HCT116 (cell line): ENCODE results near the gene FTO. TPM values are rescaled to one million over a fixed set of nuclear protein-coding genes. Genes with fewer than 3 reads are reported as not detected.

Source experiments
- ATAC-seq: fragments of 200-7000 bp; cut with Tn5 transposase; 2 replicates; pipeline ENCODE4 v1.9.1; 2020; ENCODE audit warnings: mild to moderate bottlenecking, moderate library complexity
- BruUV-seq: library from RNA; stranded (reverse); fragments of 400-500 nt; replicated peaks from 2 replicates; lab custom pipeline; 2021; lab: Mats Ljungman, UMichigan
- CTCF ChIA-PET: fragments of 300-600 bp; sonication (Branson Sonifier 250); formaldehyde crosslinking; loops from one replicate; lab custom pipeline; 2021; ENCODE audit warnings: antibody characterized with exemption; lab: Charles Lee
- POLR2A ChIA-PET: fragments of 300-600, 350-600 bp; sonication (Branson Sonifier 250); formaldehyde crosslinking; loops from one replicate; lab custom pipeline; 2021; ENCODE audit warnings: antibody characterized with exemption; lab: Charles Lee
- RAD21 ChIA-PET, 2 experiments: fragments of 300-600 bp; sonication (Branson Sonifier 250); formaldehyde crosslinking; loops; one replicate each; lab custom pipeline; 2023; ENCODE audit warnings: low total read pairs in 2 of 2; ENCODE audit not compliant: uncharacterized antibody in 2 of 2, unreplicated experiment in 2 of 2, low non-redundant PET in 1 of 2; lab: Charles Lee
- DNase-seq: peaks from one replicate; pipeline ENCODE4 v3.0.0-alpha.2; 2010; ENCODE audit warnings: low read depth, low spot score
- H2AFZ ChIP-seq: fragments of 200-600 bp; shearing (Covaris generic), sonication (generic); 2 replicates; pipeline ENCODE4 v1.6.1; 2017; ENCODE audit warnings: low read depth, mixed run types, mixed read lengths, antibody characterized with exemption, low read length; ENCODE audit not compliant: poor library complexity, severe bottlenecking
- H3K27ac ChIP-seq: 2 replicates; pipeline ENCODE4 v1.5.1; 2012; ENCODE audit warnings: low read depth, low read length
- H3K27me3 ChIP-seq: fragments of 200-600 bp; sonication (generic); 2 replicates; pipeline ENCODE4 v1.6.1; 2016; ENCODE audit warnings: mixed run types, low read length, mixed read lengths; ENCODE audit not compliant: insufficient read depth
- H3K36me3 ChIP-seq, 2 experiments: fragments of 200-500 bp in 1 of 2; fragments of 200-600 bp in 1 of 2; sonication (Bioruptor generic) in 1 of 2; sonication (generic) in 1 of 2; 2 replicates each; pipeline versions ENCODE4 v1.5.1 to v1.6.1; 2014 to 2016; ENCODE audit warnings: low read length in 2 of 2, inconsistent platforms in 1 of 2, mixed read lengths in 1 of 2, mixed run types in 1 of 2; ENCODE audit not compliant: insufficient read depth in 2 of 2, control insufficient read depth in 1 of 2
- H3K4me1 ChIP-seq, 2 experiments: fragments of 200-600 bp in 1 of 2; sonication (generic) in 1 of 2; 2 replicates each; pipeline versions ENCODE4 v1.5.1 to v1.6.1; 2012 to 2017; ENCODE audit warnings: low read length in 2 of 2, inconsistent platforms in 1 of 2, mild to moderate bottlenecking in 1 of 2, mixed read lengths in 1 of 2, mixed run types in 1 of 2, moderate library complexity in 1 of 2; ENCODE audit not compliant: insufficient read depth in 2 of 2, control insufficient read depth in 1 of 2
- H3K4me2 ChIP-seq: fragments of 200-600 bp; sonication (generic); 2 replicates; pipeline ENCODE4 v1.6.1; 2017; ENCODE audit warnings: mixed run types, low read length, mixed read lengths
- H3K4me3 ChIP-seq, 2 experiments: fragments of 200-600 bp in 1 of 2; sonication (generic) in 1 of 2; replicated peaks in 1 of 2; 2 replicates each; pipeline ENCODE4 v1.5.1; 2011 to 2016; ENCODE audit warnings: low read length in 2 of 2, control low read depth in 1 of 2, low read depth in 1 of 2, mild to moderate bottlenecking in 1 of 2, mixed read lengths in 1 of 2, mixed run types in 1 of 2
- H3K79me2 ChIP-seq: fragments of 200-600 bp; sonication (generic); 2 replicates; pipeline ENCODE4 v1.6.1; 2017; ENCODE audit warnings: mild to moderate bottlenecking, mixed run types, low read length, moderate library complexity, mixed read lengths; ENCODE audit not compliant: insufficient read depth
- H3K9ac ChIP-seq: fragments of 200-600 bp; sonication (generic); 2 replicates; pipeline ENCODE4 v1.6.1; 2016; ENCODE audit warnings: low read length, mixed read lengths
- H3K9me2 ChIP-seq: fragments of 200-600 bp; sonication (generic), shearing (Covaris generic); 2 replicates; pipeline ENCODE4 v1.6.1; 2017; ENCODE audit warnings: mixed run types, mild to moderate bottlenecking, moderate library complexity; ENCODE audit not compliant: insufficient read depth
- H3K9me3 ChIP-seq, 2 experiments: fragments of 200-500 bp in 1 of 2; fragments of 200-600 bp in 1 of 2; sonication (Bioruptor generic) in 1 of 2; sonication (generic) in 1 of 2; 2 replicates each; pipeline ENCODE4 v1.6.1; 2014 to 2017; ENCODE audit warnings: low read length in 2 of 2, mixed read lengths in 2 of 2, inconsistent platforms in 1 of 2, low read depth in 1 of 2, mild to moderate bottlenecking in 1 of 2, mixed run types in 1 of 2, moderate library complexity in 1 of 2; ENCODE audit not compliant: control insufficient read depth in 1 of 2, insufficient read depth in 1 of 2
- H4K20me1 ChIP-seq: fragments of 200-600 bp; sonication (generic), shearing (Covaris generic); 2 replicates; pipeline ENCODE4 v1.6.1; 2017; ENCODE audit warnings: mixed run types, mild to moderate bottlenecking, moderate library complexity; ENCODE audit not compliant: insufficient read depth
- EGR1 ChIP-seq: IDR thresholded peaks from 2 replicates; pipeline ENCODE4 v1.6.1; 2012; ENCODE audit warnings: low read depth
- EZH2 ChIP-seq: fragments of 200-600 bp; sonication (generic); IDR thresholded peaks from 2 replicates; pipeline ENCODE4 v1.6.1; 2017; ENCODE audit warnings: antibody characterized with exemption, mixed run types
- FOSL1 ChIP-seq: IDR thresholded peaks from 2 replicates; pipeline ENCODE4 v1.6.1; 2012; ENCODE audit warnings: low read depth
- JUND ChIP-seq: IDR thresholded peaks from 2 replicates; pipeline ENCODE4 v1.6.1; 2012
- POLR2AphosphoS5 ChIP-seq: IDR thresholded peaks from 2 replicates; pipeline ENCODE4 v1.6.1; 2011; ENCODE audit warnings: mild to moderate bottlenecking, low read depth, low read length, moderate library complexity
- TCF7L2 ChIP-seq: IDR thresholded peaks from 2 replicates; pipeline ENCODE4 v1.7.0; 2011; ENCODE audit warnings: borderline replicate concordance, inconsistent platforms; ENCODE audit not compliant: insufficient read depth, insufficient read length; ENCODE audit errors: extremely low read depth
- ZNF274 ChIP-seq: fragments of 200-500 bp; sonication (Bioruptor generic); IDR thresholded peaks from 2 replicates; pipeline ENCODE4 v1.6.1; 2014; ENCODE audit warnings: mild to moderate bottlenecking, low read depth, low read length, inconsistent platforms
- intact Hi-C: fragments of 100-400 bp; cut with micrococcal nuclease; formaldehyde crosslinking; loops from 2 replicates; pipeline ENCODE4 v1.10.0; 2022
- total RNA-seq: library from RNA; stranded (reverse); gene quantifications from one replicate; pipeline ENCODE4 v1.2.1, GENCODE V29; 2021; ENCODE audit not compliant: unreplicated experiment
- TF ChIP-seq, protein P1 (sequence below): IDR thresholded peaks from 2 replicates; pipeline ENCODE4 v1.6.1; 2012; ENCODE audit warnings: low read depth
- TF ChIP-seq, protein P2 (sequence below): IDR thresholded peaks from 2 replicates; pipeline ENCODE4 v1.6.1; 2012
- TF ChIP-seq, protein P3 (sequence below), 3 experiments: fragments of 200-600 bp in 1 of 3; sonication (generic) in 1 of 3; IDR thresholded peaks in 2 of 3; conservative IDR thresholded peaks in 1 of 3; 2 replicates each; pipeline ENCODE4 v1.5.1; 2012 to 2017; ENCODE audit warnings: low read depth in 2 of 3, low read length in 2 of 3, antibody characterized with exemption in 1 of 3, borderline replicate concordance in 1 of 3, control low read depth in 1 of 3, mild to moderate bottlenecking in 1 of 3, mixed read lengths in 1 of 3, mixed run types in 1 of 3, moderate library complexity in 1 of 3; ENCODE audit not compliant: insufficient read depth in 1 of 3

The FTO gene
- total RNA-seq, 1 experiment from 2014 or later: 55.2 TPM

DNA sequence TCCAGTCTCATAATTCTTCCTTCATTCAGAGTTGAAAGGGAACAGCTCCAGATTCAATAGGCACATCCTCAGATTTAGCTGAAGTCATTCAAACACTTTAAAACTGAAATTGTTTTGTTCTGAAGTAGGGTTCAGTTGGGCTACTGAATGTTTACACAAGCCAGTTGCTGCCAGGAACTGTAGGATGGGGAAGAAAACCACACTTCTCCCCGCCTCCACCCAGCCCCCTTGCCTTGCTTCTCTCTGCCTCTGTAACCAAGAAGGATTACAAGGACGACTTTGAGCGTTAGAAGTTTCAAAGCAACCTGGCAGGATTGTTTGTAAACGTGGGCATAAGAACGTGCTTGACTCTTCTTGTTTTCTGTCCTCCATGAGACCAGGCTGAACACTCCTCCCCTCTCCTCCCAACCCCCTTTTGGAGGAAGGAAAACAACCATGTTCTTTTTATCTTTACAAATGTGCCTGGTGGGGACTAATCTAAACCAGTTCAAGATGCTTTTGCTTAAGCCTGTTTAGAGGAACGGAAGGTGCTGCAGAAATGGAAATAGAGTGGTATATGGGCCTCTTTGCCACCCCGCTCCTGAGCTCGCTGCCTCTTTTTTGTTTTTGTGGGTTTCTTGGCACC, 287.9 kb downstream of the FTO start:
- Histone ChIP-seq H3K36me3 (no peaks in the 10 kb centered on the region), H3K4me2 (no peak overlapping the region), H3K27me3 (no peaks in the 10 kb centered on the region), H3K27ac (no peak overlapping the region), H3K4me3 (no peak overlapping the region), H2AFZ (no peak overlapping the region), H3K79me2 (no peaks in the 10 kb centered on the region)
- CTCF ChIA-PET: no interaction called here
- TF ChIP-seq TCF7L2: no peak
- TF ChIP-seq JUND: no peak
- TF ChIP-seq, protein P1, sequence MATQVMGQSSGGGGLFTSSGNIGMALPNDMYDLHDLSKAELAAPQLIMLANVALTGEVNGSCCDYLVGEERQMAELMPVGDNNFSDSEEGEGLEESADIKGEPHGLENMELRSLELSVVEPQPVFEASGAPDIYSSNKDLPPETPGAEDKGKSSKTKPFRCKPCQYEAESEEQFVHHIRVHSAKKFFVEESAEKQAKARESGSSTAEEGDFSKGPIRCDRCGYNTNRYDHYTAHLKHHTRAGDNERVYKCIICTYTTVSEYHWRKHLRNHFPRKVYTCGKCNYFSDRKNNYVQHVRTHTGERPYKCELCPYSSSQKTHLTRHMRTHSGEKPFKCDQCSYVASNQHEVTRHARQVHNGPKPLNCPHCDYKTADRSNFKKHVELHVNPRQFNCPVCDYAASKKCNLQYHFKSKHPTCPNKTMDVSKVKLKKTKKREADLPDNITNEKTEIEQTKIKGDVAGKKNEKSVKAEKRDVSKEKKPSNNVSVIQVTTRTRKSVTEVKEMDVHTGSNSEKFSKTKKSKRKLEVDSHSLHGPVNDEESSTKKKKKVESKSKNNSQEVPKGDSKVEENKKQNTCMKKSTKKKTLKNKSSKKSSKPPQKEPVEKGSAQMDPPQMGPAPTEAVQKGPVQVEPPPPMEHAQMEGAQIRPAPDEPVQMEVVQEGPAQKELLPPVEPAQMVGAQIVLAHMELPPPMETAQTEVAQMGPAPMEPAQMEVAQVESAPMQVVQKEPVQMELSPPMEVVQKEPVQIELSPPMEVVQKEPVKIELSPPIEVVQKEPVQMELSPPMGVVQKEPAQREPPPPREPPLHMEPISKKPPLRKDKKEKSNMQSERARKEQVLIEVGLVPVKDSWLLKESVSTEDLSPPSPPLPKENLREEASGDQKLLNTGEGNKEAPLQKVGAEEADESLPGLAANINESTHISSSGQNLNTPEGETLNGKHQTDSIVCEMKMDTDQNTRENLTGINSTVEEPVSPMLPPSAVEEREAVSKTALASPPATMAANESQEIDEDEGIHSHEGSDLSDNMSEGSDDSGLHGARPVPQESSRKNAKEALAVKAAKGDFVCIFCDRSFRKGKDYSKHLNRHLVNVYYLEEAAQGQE: no peak
- TF ChIP-seq, protein P2, sequence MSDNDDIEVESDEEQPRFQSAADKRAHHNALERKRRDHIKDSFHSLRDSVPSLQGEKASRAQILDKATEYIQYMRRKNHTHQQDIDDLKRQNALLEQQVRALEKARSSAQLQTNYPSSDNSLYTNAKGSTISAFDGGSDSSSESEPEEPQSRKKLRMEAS: no peak
- TF ChIP-seq POLR2AphosphoS5: no peak
- TF ChIP-seq, protein P3, sequence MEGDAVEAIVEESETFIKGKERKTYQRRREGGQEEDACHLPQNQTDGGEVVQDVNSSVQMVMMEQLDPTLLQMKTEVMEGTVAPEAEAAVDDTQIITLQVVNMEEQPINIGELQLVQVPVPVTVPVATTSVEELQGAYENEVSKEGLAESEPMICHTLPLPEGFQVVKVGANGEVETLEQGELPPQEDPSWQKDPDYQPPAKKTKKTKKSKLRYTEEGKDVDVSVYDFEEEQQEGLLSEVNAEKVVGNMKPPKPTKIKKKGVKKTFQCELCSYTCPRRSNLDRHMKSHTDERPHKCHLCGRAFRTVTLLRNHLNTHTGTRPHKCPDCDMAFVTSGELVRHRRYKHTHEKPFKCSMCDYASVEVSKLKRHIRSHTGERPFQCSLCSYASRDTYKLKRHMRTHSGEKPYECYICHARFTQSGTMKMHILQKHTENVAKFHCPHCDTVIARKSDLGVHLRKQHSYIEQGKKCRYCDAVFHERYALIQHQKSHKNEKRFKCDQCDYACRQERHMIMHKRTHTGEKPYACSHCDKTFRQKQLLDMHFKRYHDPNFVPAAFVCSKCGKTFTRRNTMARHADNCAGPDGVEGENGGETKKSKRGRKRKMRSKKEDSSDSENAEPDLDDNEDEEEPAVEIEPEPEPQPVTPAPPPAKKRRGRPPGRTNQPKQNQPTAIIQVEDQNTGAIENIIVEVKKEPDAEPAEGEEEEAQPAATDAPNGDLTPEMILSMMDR (IDR thresholded peaks at IDR 0.05 in 2 of 3, conservative IDR thresholded peaks at IDR 0.05 in 1 of 3; ENCODE audit: borderline replicate concordance in 1 of 3, insufficient read depth in 1 of 3, low read depth in 2 of 3, low read length in 2 of 3): no peak
- no peak for TF ChIP-seq EGR1
- TF ChIP-seq EZH2: no peak
- no peak for TF ChIP-seq FOSL1
- no peak for TF ChIP-seq ZNF274
- TF ChIP-seq, all 23 proteins: peak for 0
- no peaks in the 10 kb centered on the region for H3K9me3 ChIP-seq
- intact Hi-C loops: no loop called here
- ATAC-seq: no peak
- ChIA-PET POLR2A (no interaction called here), RAD21 (no interaction called here)
- no peaks in the 10 kb centered on the region for H3K9me2 ChIP-seq
- H3K9ac ChIP-seq: no peak overlapping the region
- H3K4me1 ChIP-seq: peaks cover 0 to 2% of the 10 kb centered on the region in 2 experiments; a peak in 1 of 4 replicates
- DNase-seq: no peak
- no TSS peak for BruUV-seq
- H4K20me1 ChIP-seq: no peaks in the 10 kb centered on the region
